Endothelial cell of umbilical vein (primary cell): Measurements from ENCODE around the gene PIK3C3.

Experiments
- EZH2 ChIP-seq: IDR thresholded peaks from 2 replicates; pipeline ENCODE4 v1.6.1; 2012; ENCODE audit warnings: borderline replicate concordance, low read depth, mild to moderate bottlenecking, moderate library complexity, low read length, inconsistent platforms; ENCODE audit not compliant: severe bottlenecking
- FOS ChIP-seq: IDR thresholded peaks from 2 replicates; pipeline ENCODE4 v1.6.1; 2011; ENCODE audit warnings: mild to moderate bottlenecking, low read length, moderate library complexity, borderline replicate concordance; ENCODE audit not compliant: insufficient read depth
- POLR2A ChIP-seq: IDR thresholded peaks from 2 replicates; pipeline ENCODE4 v1.6.1; 2012; ENCODE audit warnings: low read depth, mild to moderate bottlenecking, control low read depth, low read length
- POLR2AphosphoS5 ChIP-seq: IDR thresholded peaks from 2 replicates; pipeline ENCODE4 v1.6.1; 2012; ENCODE audit warnings: low read depth, mild to moderate bottlenecking, control low read depth, low read length, moderate library complexity; ENCODE audit not compliant: insufficient read depth
- TF ChIP-seq, protein P1 (sequence below), 2 donors: IDR thresholded peaks; 1 replicate in 1 of 2; 2 replicates in 1 of 2; pipeline ENCODE4 v1.5.1; 2011; ENCODE audit warnings: low read length in 2 of 2, mild to moderate bottlenecking in 2 of 2, moderate library complexity in 2 of 2, control low read depth in 1 of 2, inconsistent platforms in 1 of 2, low read depth in 1 of 2; ENCODE audit not compliant: insufficient read depth in 1 of 2; ENCODE audit errors: extremely low read depth in 1 of 2
- TF ChIP-seq, protein P2 (sequence below): IDR thresholded peaks from 2 replicates; pipeline ENCODE4 v1.6.1; 2011; ENCODE audit not compliant: insufficient read depth, insufficient read length

- TF ChIP-seq, protein P1, sequence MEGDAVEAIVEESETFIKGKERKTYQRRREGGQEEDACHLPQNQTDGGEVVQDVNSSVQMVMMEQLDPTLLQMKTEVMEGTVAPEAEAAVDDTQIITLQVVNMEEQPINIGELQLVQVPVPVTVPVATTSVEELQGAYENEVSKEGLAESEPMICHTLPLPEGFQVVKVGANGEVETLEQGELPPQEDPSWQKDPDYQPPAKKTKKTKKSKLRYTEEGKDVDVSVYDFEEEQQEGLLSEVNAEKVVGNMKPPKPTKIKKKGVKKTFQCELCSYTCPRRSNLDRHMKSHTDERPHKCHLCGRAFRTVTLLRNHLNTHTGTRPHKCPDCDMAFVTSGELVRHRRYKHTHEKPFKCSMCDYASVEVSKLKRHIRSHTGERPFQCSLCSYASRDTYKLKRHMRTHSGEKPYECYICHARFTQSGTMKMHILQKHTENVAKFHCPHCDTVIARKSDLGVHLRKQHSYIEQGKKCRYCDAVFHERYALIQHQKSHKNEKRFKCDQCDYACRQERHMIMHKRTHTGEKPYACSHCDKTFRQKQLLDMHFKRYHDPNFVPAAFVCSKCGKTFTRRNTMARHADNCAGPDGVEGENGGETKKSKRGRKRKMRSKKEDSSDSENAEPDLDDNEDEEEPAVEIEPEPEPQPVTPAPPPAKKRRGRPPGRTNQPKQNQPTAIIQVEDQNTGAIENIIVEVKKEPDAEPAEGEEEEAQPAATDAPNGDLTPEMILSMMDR (IDR thresholded peaks at IDR 0.05; ENCODE audit: extremely low read depth in 1 of 2, insufficient read depth in 1 of 2, low read depth in 1 of 2, low read length in 2 of 2), result no peak
- TF ChIP-seq POLR2AphosphoS5 (no peak), EZH2 (no peak), POLR2A (no peak), FOS (no peak)
- TF ChIP-seq, protein P2, sequence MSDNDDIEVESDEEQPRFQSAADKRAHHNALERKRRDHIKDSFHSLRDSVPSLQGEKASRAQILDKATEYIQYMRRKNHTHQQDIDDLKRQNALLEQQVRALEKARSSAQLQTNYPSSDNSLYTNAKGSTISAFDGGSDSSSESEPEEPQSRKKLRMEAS, result no peak
These were observed 71.1 kb downstream of the PIK3C3 start for GRCh38 chr18:42025974-42026625.
